Smooth muscle cell (in vitro differentiated cells): ENCODE data around the gene RFX5. TPM values are rescaled to one million over a fixed set of nuclear protein-coding genes. Genes with fewer than 3 reads are reported as not detected.

ENCODE experiments used
- DNase-seq: peaks from one replicate; lab custom pipeline; 2025; ENCODE audit not compliant: unreplicated experiment; lab: John Stamatoyannopoulos, UW
- H2AFZ ChIP-seq: fragments of 200-600 bp; sonication (generic); 2 replicates; pipeline ENCODE4 v1.6.0; 2016; ENCODE audit warnings: antibody characterized with exemption, low read depth, mild to moderate bottlenecking
- H3F3A ChIP-seq: fragments of 200-600 bp; sonication (generic); 2 replicates; pipeline ENCODE4 v1.6.0; 2017; ENCODE audit warnings: antibody characterized with exemption, low read depth
- H3K27ac ChIP-seq: fragments of 200-600 bp; sonication (generic); 2 replicates; pipeline ENCODE4 v1.5.1; 2016; ENCODE audit warnings: low read depth, mild to moderate bottlenecking
- H3K27me3 ChIP-seq: fragments of 200-600 bp; sonication (generic); 2 replicates; pipeline ENCODE4 v1.6.1; 2016; ENCODE audit warnings: low read depth, mild to moderate bottlenecking
- H3K36me3 ChIP-seq: fragments of 200-600 bp; sonication (generic); 2 replicates; pipeline ENCODE4 v1.5.1; 2016; ENCODE audit warnings: low read depth
- H3K4me1 ChIP-seq: fragments of 200-600 bp; sonication (generic); 2 replicates; pipeline ENCODE4 v1.5.1; 2016; ENCODE audit warnings: low read depth
- H3K4me2 ChIP-seq: fragments of 200-600 bp; sonication (generic); 2 replicates; pipeline ENCODE4 v1.6.0; 2016; ENCODE audit warnings: mild to moderate bottlenecking
- H3K4me3 ChIP-seq: fragments of 200-600 bp; sonication (generic); 2 replicates; pipeline ENCODE4 v1.5.1; 2016; ENCODE audit warnings: mild to moderate bottlenecking
- H3K79me2 ChIP-seq: fragments of 200-600 bp; sonication (generic); 2 replicates; pipeline ENCODE4 v1.6.0; 2016; ENCODE audit warnings: low read depth, mild to moderate bottlenecking
- H3K9ac ChIP-seq: fragments of 200-600 bp; sonication (generic); 2 replicates; pipeline ENCODE4 v1.6.0; 2016; ENCODE audit warnings: low read depth
- H3K9me3 ChIP-seq: fragments of 200-600 bp; sonication (generic); replicated peaks from 2 replicates; pipeline ENCODE4 v1.5.1; 2016; ENCODE audit warnings: low read depth
- H4K20me1 ChIP-seq: fragments of 200-600 bp; sonication (generic); 2 replicates; pipeline ENCODE4 v1.6.0; 2016; ENCODE audit warnings: low read depth
- CTCF ChIP-seq: fragments of 200-600 bp; sonication (generic); IDR thresholded peaks from 2 replicates; pipeline ENCODE4 v1.5.1; 2017; ENCODE audit warnings: borderline replicate concordance, mild to moderate bottlenecking, antibody characterized with exemption; ENCODE audit not compliant: insufficient read depth, poor library complexity, severe bottlenecking
- WGBS: methylation state at CpG from one replicate; pipeline ENCODE4 v1.1.7; 2016; ENCODE audit warnings: low lambda C conversion rate; 5-methylcytosine and 5-hydroxymethylcytosine counted together
- polyA plus RNA-seq: library from polyadenylated mRNA; unstranded; fragments of >200 nt; fragmentation: Nextera tagmentation; extraction: Ambion mirVana; gene quantifications from 2 replicates; pipeline ENCODE4 v1.2.1, GENCODE V29; 2016
- total RNA-seq: library from RNA; depleted of rRNA; stranded (reverse); fragments of >200 nt; gene quantifications from 2 replicates; pipeline ENCODE4 v1.2.3, GENCODE V29; 2014

Gene RFX5
- total and polyA plus RNA-seq, 2 experiments from 2014 or later: 12.4 to 22.7 TPM

GRCh38 chr1:151369621-151370048 is 22.6 kb upstream of the RFX5 start:
- no peak overlapping the region for H2AFZ ChIP-seq
- no peak overlapping the region for H3K27ac ChIP-seq
- no peaks in the 10 kb centered on the region for H3F3A ChIP-seq
- peaks cover 4% of the 10 kb centered on the region for H3K79me2 ChIP-seq
- TF ChIP-seq CTCF: no peak
- H3K9me3 ChIP-seq: no peaks in the 10 kb centered on the region
- H3K4me3 ChIP-seq: no peak overlapping the region
- DNase-seq: no peak
- no peak overlapping the region for H3K9ac ChIP-seq
- 96% methylated on average over 15 of the region's 15 CpGs for WGBS
- no peaks in the 10 kb centered on the region for H3K27me3 ChIP-seq
- peaks cover 23% of the 10 kb centered on the region for H3K4me1 ChIP-seq
- H4K20me1 ChIP-seq: no peaks in the 10 kb centered on the region
- no peak overlapping the region for H3K4me2 ChIP-seq
- H3K36me3 ChIP-seq: no peaks in the 10 kb centered on the region

GRCh38 chr1:151369302-151369610 is 22.2 kb upstream of the RFX5 start:
- Histone ChIP-seq H3K4me2 (no peak overlapping the region), H3K79me2 (peaks cover 4% of the 10 kb centered on the region), H3F3A (no peaks in the 10 kb centered on the region), H4K20me1 (no peaks in the 10 kb centered on the region), H2AFZ (no peak overlapping the region), H3K9me3 (no peaks in the 10 kb centered on the region), H3K27ac (no peak overlapping the region), H3K9ac (no peak overlapping the region), H3K36me3 (no peaks in the 10 kb centered on the region), H3K4me1 (peaks cover 23% of the 10 kb centered on the region), H3K27me3 (no peaks in the 10 kb centered on the region), H3K4me3 (no peak overlapping the region)
- no peak for TF ChIP-seq CTCF
- no peak for DNase-seq
- 94% methylated on average over 7 of the region's 7 CpGs for WGBS

- no peaks in the 10 kb centered on the region for H4K20me1 ChIP-seq
- H3K9ac ChIP-seq: no peak overlapping the region
- H2AFZ ChIP-seq: no peak overlapping the region
- 96% methylated on average over 20 of the region's 20 CpGs for WGBS
- DNase-seq: no peak
- H3K79me2 ChIP-seq: peaks cover 4% of the 10 kb centered on the region
- no peaks in the 10 kb centered on the region for H3K9me3 ChIP-seq
- TF ChIP-seq CTCF: no peak
- peaks cover 23% of the 10 kb centered on the region for H3K4me1 ChIP-seq
- H3K27ac ChIP-seq: no peak overlapping the region
- H3F3A ChIP-seq: no peaks in the 10 kb centered on the region
- H3K4me2 ChIP-seq: no peak overlapping the region
- no peaks in the 10 kb centered on the region for H3K27me3 ChIP-seq
- no peaks in the 10 kb centered on the region for H3K36me3 ChIP-seq
- no peak overlapping the region for H3K4me3 ChIP-seq
Observed at GRCh38 chr1:151368393-151369301, 21.6 kb upstream of the RFX5 start.
